A549 (cell line): ENCODE data around the gene GAN. TPM values are rescaled to one million over a fixed set of nuclear protein-coding genes. Genes with fewer than 3 reads are reported as not detected.
A peak's percentile ranks its signal among the peaks of the same experiment; 100 is the strongest.

Experiments used
- ATAC-seq, 2 experiments: fragments of 200-7000 bp in 1 of 2; fragments of >200 bp in 1 of 2; cut with Nextera tagmentation in 1 of 2; cut with Tn5 transposase in 1 of 2; 3 replicates each; pipeline versions ENCODE4 v1.8.0 to v1.9.1; 2018 to 2020; ENCODE audit warnings: mild to moderate bottlenecking in 1 of 2, moderate library complexity in 1 of 2
- CTCF ChIA-PET: fragments of 300-600 bp; sonication (Branson Sonifier 250); formaldehyde crosslinking; extraction: SDS; loops from one replicate; lab custom pipeline; 2021; ENCODE audit warnings: antibody characterized with exemption, inconsistent platforms; lab: Yijun Ruan, JAX
- POLR2A ChIA-PET: fragments of 350-600 bp; formaldehyde crosslinking; extraction: SDS; loops from one replicate; lab custom pipeline; 2021; ENCODE audit warnings: antibody characterized with exemption, inconsistent platforms; lab: Yijun Ruan, JAX
- DNase-seq, 2 experiments: peaks; one replicate each; pipeline versions ENCODE4 v3.0.0 to v3.0.0-alpha.2; 2011 to 2016; ENCODE audit warnings: low read depth in 1 of 2, low spot score in 1 of 2
- FAIRE-seq: peaks from 2 replicates; lab custom pipeline; 2011; peaks lifted over from hg19 to GRCh38; lab: Jason Lieb, UNC
- H3K27ac ChIP-seq, 2 experiments: fragments of >200 bp; sonication (Bioruptor Twin); formaldehyde crosslinking; 3 replicates each; pipeline ENCODE4 v1.5.1; 2016 to 2017
- H3K4me1 ChIP-seq: fragments of >200 bp; sonication (Bioruptor Twin); formaldehyde crosslinking; 3 replicates; pipeline ENCODE4 v1.6.1; 2016
- H3K4me2 ChIP-seq: fragments of >200 bp; sonication (Bioruptor Twin); formaldehyde crosslinking; 3 replicates; pipeline ENCODE4 v1.6.1; 2016
- H3K4me3 ChIP-seq: fragments of >200 bp; sonication (Bioruptor Twin); formaldehyde crosslinking; 3 replicates; pipeline ENCODE4 v1.5.1; 2016
- H3K9me3 ChIP-seq: fragments of >200 bp; sonication (Bioruptor Twin); formaldehyde crosslinking; 3 replicates; pipeline ENCODE4 v1.6.1; 2016
- CEBPB ChIP-seq, 2 experiments: fragments of >200 bp in 1 of 2; sonication (Bioruptor Twin) in 1 of 2; formaldehyde crosslinking in 1 of 2; IDR thresholded peaks; 2 replicates each; pipeline ENCODE4 v1.6.1; 2012 to 2016
- EHF ChIP-seq: fragments of 250-450 bp; sonication (Bioruptor Pico); IDR thresholded peaks from 2 replicates; pipeline ENCODE4 v1.5.0; 2020; ENCODE audit warnings: mild to moderate bottlenecking
- EP300 ChIP-seq, 2 experiments: fragments of >200 bp; sonication (Bioruptor Twin); formaldehyde crosslinking; IDR thresholded peaks; 2 replicates in 1 of 2; 3 replicates in 1 of 2; pipeline ENCODE4 v1.6.1; 2016 to 2017
- ESRRA ChIP-seq: fragments of 150-350 bp; IDR thresholded peaks from 2 replicates; pipeline ENCODE4 v1.6.1; 2014; ENCODE audit warnings: mild to moderate bottlenecking, low read length, borderline replicate concordance
- FOSB ChIP-seq: fragments of 250-450 bp; sonication (Bioruptor Pico); IDR thresholded peaks from 2 replicates; pipeline ENCODE4 v1.5.0; 2020; ENCODE audit warnings: mild to moderate bottlenecking, moderate library complexity
- FOXS1 ChIP-seq: fragments of 250-450 bp; sonication (Bioruptor Pico); IDR thresholded peaks from 2 replicates; pipeline ENCODE4 v1.5.0; 2020; ENCODE audit warnings: mild to moderate bottlenecking, moderate library complexity
- HEYL ChIP-seq: fragments of 250-450 bp; sonication (Bioruptor Pico); IDR thresholded peaks from 2 replicates; pipeline ENCODE4 v1.8.0; 2021; ENCODE audit warnings: mild to moderate bottlenecking, moderate library complexity
- HOXB5 ChIP-seq: fragments of 250-450 bp; sonication (Bioruptor Pico); IDR thresholded peaks from 2 replicates; pipeline ENCODE4 v1.5.0; 2020; ENCODE audit warnings: mild to moderate bottlenecking, moderate library complexity
- JUNB ChIP-seq: fragments of >200 bp; sonication (Bioruptor Twin); formaldehyde crosslinking; IDR thresholded peaks from 2 replicates; pipeline ENCODE4 v1.6.1; 2016
- MAFK ChIP-seq: fragments of 450-650 bp; IDR thresholded peaks from 2 replicates; pipeline ENCODE4 v1.6.1; 2014; ENCODE audit not compliant: partially characterized antibody
- MYC ChIP-seq: IDR thresholded peaks from 2 replicates; pipeline ENCODE4 v1.6.1; 2012; ENCODE audit warnings: mild to moderate bottlenecking, inconsistent platforms, low read length, improper control_type of control experiment, borderline replicate concordance
- NFE2L2 ChIP-seq: fragments of 150-350 bp; conservative IDR thresholded peaks from 2 replicates; pipeline ENCODE4 v1.6.1; 2014; ENCODE audit warnings: low read length
- NR3C1 ChIP-seq: fragments of >200 bp; sonication (Bioruptor Twin); formaldehyde crosslinking; IDR thresholded peaks from 3 replicates; pipeline ENCODE4 v1.6.1; 2017
- PBX3 ChIP-seq: IDR thresholded peaks from 2 replicates; pipeline ENCODE4 v1.6.1; 2012
- POLR2AphosphoS2 ChIP-seq: conservative IDR thresholded peaks from 2 replicates; pipeline ENCODE4 v1.6.1; 2012; ENCODE audit warnings: low read length, improper control_type of control experiment, inconsistent platforms
- RAD21 ChIP-seq, 2 experiments: fragments of >200 bp in 1 of 2; sonication (Bioruptor Twin) in 1 of 2; formaldehyde crosslinking in 1 of 2; IDR thresholded peaks in 1 of 2; conservative IDR thresholded peaks in 1 of 2; 2 replicates in 1 of 2; 3 replicates in 1 of 2; pipeline ENCODE4 v1.6.1; 2012 to 2018; ENCODE audit warnings: inconsistent platforms in 1 of 2
- RARB ChIP-seq: fragments of 250-450 bp; sonication (Bioruptor Pico); IDR thresholded peaks from 2 replicates; pipeline ENCODE4 v1.8.0; 2021; ENCODE audit warnings: mild to moderate bottlenecking, moderate library complexity
- RFX5 ChIP-seq: fragments of 450-650 bp; IDR thresholded peaks from 2 replicates; pipeline ENCODE4 v1.7.1; 2014; ENCODE audit warnings: antibody characterized with exemption, mild to moderate bottlenecking, moderate library complexity
- RNF2 ChIP-seq: fragments of 200-600 bp; sonication (generic); IDR thresholded peaks from 2 replicates; pipeline ENCODE4 v1.6.1; 2016; ENCODE audit warnings: low read depth, mild to moderate bottlenecking, antibody characterized with exemption, moderate library complexity, borderline replicate concordance
- SMC3 ChIP-seq: fragments of >200 bp; sonication (Bioruptor Twin); formaldehyde crosslinking; IDR thresholded peaks from 3 replicates; pipeline ENCODE4 v1.6.1; 2018; ENCODE audit warnings: inconsistent platforms
- TP53 ChIP-seq: fragments of 250-450 bp; sonication (Bioruptor Pico); IDR thresholded peaks from 2 replicates; pipeline ENCODE4 v1.5.0; 2021; ENCODE audit warnings: mild to moderate bottlenecking, moderate library complexity
- ZC3H11A ChIP-seq: fragments of 450-650 bp; IDR thresholded peaks from 2 replicates; pipeline ENCODE4 v1.6.1; 2014; ENCODE audit warnings: antibody characterized with exemption, mild to moderate bottlenecking
- ZNF302 ChIP-seq: fragments of 250-450 bp; sonication (Bioruptor Pico); IDR thresholded peaks from 2 replicates; pipeline ENCODE4 v1.9.0; 2021; ENCODE audit warnings: inconsistent platforms, mild to moderate bottlenecking, moderate library complexity
- whole genome bisulfite sequencing: methylation state at CpG from one replicate; pipeline ENCODE4 v1.1.6; 2017; ENCODE audit errors: missing lambda C conversion rate; 5-methylcytosine and 5-hydroxymethylcytosine counted together
- polyA plus RNA-seq, 4 experiments: library from polyadenylated mRNA; depleted of rRNA in 3 of 4; stranded (reverse); fragments of >200 nt; fragmentation: RNase III in 1 of 4; extraction: RNeasy Plus Mini Kit Qiagen cat#74134 plus additional on column Dnase treatment in 1 of 4; gene quantifications; 2 replicates in 3 of 4; 3 replicates in 1 of 4; pipeline ENCODE4 v1.2.3, GENCODE V29; 2011 to 2017
- TF ChIP-seq, protein P1 (sequence below): IDR thresholded peaks from 2 replicates; pipeline ENCODE4 v1.6.1; 2012

The GAN gene
- polyA plus RNA-seq, 2 of the 4 experiments (the other 2 are of a cell fraction): 2.8 to 8.1 TPM

- ChIA-PET POLR2A (no interaction called here), CTCF (no interaction called here)
- ATAC-seq (no peak), DNase-seq (no peak), FAIRE-seq (no peak)
- WGBS: 85% methylated on average over 4 of the region's 4 CpGs
- no peaks in the 10 kb centered on the region for H3K4me1 ChIP-seq
- TF ChIP-seq EP300 (IDR thresholded peaks at IDR 0.05): no peak
- TF ChIP-seq JUNB: no peak
- no peak for TF ChIP-seq CEBPB (IDR thresholded peaks at IDR 0.05)
- no peak for TF ChIP-seq NR3C1
- TF ChIP-seq RNF2: no peak
- TF ChIP-seq PBX3: no peak
- no peak for TF ChIP-seq FOSB (CRISPR knock-in tag)
- no peak for TF ChIP-seq SMC3
- TF ChIP-seq POLR2AphosphoS2: no peak
- H3K27ac ChIP-seq: no peak overlapping the region
- no peak overlapping the region for H3K4me2 ChIP-seq
- H3K4me3 ChIP-seq: no peak overlapping the region
- peaks cover 40% of the 10 kb centered on the region for H3K9me3 ChIP-seq
Measured at GRCh38 chr16:81349608-81350305, 35.0 kb downstream of the GAN start.

- ATAC-seq (no peak), FAIRE-seq (no peak), DNase-seq (peak in 1 of 2 experiments; percentile 14)
- Histone ChIP-seq H3K4me3 (no peak overlapping the region), H3K4me1 (no peaks in the 10 kb centered on the region), H3K9me3 (peaks cover 37% of the 10 kb centered on the region), H3K27ac (no peak overlapping the region), H3K4me2 (no peak overlapping the region)
- CTCF ChIA-PET: interaction anchor here (0.7 kb wide), 2 partner anchors 402 to 403 kb away, joined by 3 read pairs; no protein-coding TSS in a partner anchor
- no peak for TF ChIP-seq FOXS1 (CRISPR knock-in tag)
- peak in 1 of 2 experiments; percentile 22; a peak in 1 of 5 replicates for TF ChIP-seq RAD21 (conservative IDR thresholded peaks at IDR 0.05 in 1 of 2, IDR thresholded peaks at IDR 0.05 in 1 of 2)
- WGBS: 97% methylated on average over 4 of the region's 4 CpGs
- POLR2A ChIA-PET: no interaction called here
Measured at GRCh38 chr16:81350306-81350615, 35.5 kb downstream of the GAN start.

GRCh38 chr16:81353895-81354294 lies 39.1 kb downstream of the GAN start:
- FAIRE-seq (no peak), DNase-seq (no peak)
- H3K4me3 ChIP-seq: no peak overlapping the region
- 77% methylated on average over 3 of the region's 3 CpGs for WGBS
- TF ChIP-seq NR3C1 (no peak), HEYL (CRISPR knock-in tag) (no peak), HOXB5 (CRISPR knock-in tag) (no peak), POLR2AphosphoS2 (no peak), MYC (no peak), NFE2L2 (no peak), RFX5 (no peak), ZNF302 (no peak), ZC3H11A (no peak), RARB (CRISPR knock-in tag) (no peak), MAFK (no peak), EHF (no peak), ESRRA (no peak), TP53 (no peak)
- TF ChIP-seq, protein P1, sequence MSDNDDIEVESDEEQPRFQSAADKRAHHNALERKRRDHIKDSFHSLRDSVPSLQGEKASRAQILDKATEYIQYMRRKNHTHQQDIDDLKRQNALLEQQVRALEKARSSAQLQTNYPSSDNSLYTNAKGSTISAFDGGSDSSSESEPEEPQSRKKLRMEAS: no peak
- TF ChIP-seq, all 56 proteins: peak for 0
- Histone ChIP-seq H3K4me1 (no peaks in the 10 kb centered on the region), H3K4me2 (no peak overlapping the region), H3K9me3 (peaks cover 1% of the 10 kb centered on the region; the same call in 1 of the 3 replicates), H3K27ac (no peak overlapping the region)
- ChIA-PET POLR2A (no interaction called here), CTCF (interaction anchor here (4.1 kb wide), 1 partner anchor 11 kb away, joined by 28 read pairs; no protein-coding TSS in a partner anchor)
- ATAC-seq: no peak
